ENCODE measurements around the gene SNAI3. TPM values are rescaled to one million over a fixed set of nuclear protein-coding genes. Genes with fewer than 3 reads are reported as not detected.

The SNAI3 gene
- total and polyA plus RNA-seq, 2 of the 8 experiments (the other 6 are each of a cell fraction or from before 2014, with no cell fraction given), result 8.5 to 13.3 TPM

DNA sequence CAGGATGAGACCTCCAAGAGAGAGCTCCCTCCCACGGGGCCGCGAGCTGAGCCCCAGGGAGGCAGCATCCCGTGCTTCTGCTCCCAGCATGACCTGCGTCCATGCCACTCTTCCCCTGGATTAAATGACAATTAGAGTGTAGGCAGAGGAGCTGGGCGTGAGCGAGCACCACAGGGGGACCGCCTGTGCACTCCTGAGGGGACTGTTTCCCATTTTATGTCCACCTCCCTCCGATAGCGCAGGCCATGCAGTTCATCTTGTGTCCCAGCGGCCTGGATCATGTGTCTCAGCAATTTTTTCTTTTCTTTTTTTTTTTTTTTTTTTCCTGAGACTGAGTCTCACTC lies 53.7 kb downstream of the SNAI3 start:
- WGBS, 2 experiments (ENCODE audit: extremely low coverage in 1 of 2, insufficient coverage in 1 of 2, insufficient read length in 1 of 2, insufficient replicate concordance in 2 of 2, low coverage in 1 of 2, low lambda C conversion rate in 2 of 2, missing lambda C conversion rate in 1 of 2), result 94% methylated on average over 8 of the region's 11 CpGs; no CpG with 5 or more reads in 1 of the 2 experiments
- no peak overlapping the region for H3K4me3 ChIP-seq (ENCODE audit: extremely low read depth in 1 of 4, insufficient read depth in 2 of 4, low read depth in 3 of 4, low read length in 4 of 4)
- peaks cover 0 to 27% (median 12%) of the 10 kb centered on the region in 4 experiments; a peak in 6 of 7 replicates for H3K4me1 ChIP-seq (replicated peaks in 1 of 4; ENCODE audit: control insufficient read depth in 3 of 4, insufficient read depth in 4 of 4, low read length in 3 of 4)
- no peak overlapping the region for H2BK15ac ChIP-seq (ENCODE audit: low read length)
- H3K18ac ChIP-seq (ENCODE audit: extremely low read depth, low read length), result no peak overlapping the region
- no peak overlapping the region for H2AK5ac ChIP-seq (ENCODE audit: low read depth, low read length)
- H4K91ac ChIP-seq (replicated peaks; ENCODE audit: insufficient read length, low read length), result no peak overlapping the region
- no peak overlapping the region for H2BK20ac ChIP-seq (ENCODE audit: low read length)
- H3K14ac ChIP-seq (ENCODE audit: insufficient read length), result no peak overlapping the region
- H3K56ac ChIP-seq (replicated peaks; ENCODE audit: insufficient read length, low read depth, low read length), result no peak overlapping the region
- DNase-seq (ENCODE audit: low read depth in 1 of 2, low spot score in 2 of 2) (no peak), FAIRE-seq (no peak)
- no peak overlapping the region for H4K5ac ChIP-seq (ENCODE audit: insufficient read length, low read depth, low read length)
- H3K4ac ChIP-seq (replicated peaks; ENCODE audit: insufficient read length, low read depth, low read length), result no peak overlapping the region
- no peak overlapping the region for H2BK5ac ChIP-seq (ENCODE audit: low read depth, low read length)
- no peak overlapping the region for H3K27ac ChIP-seq (ENCODE audit: low read depth, low read length)
- peaks cover 8% of the 10 kb centered on the region for H3K23me2 ChIP-seq (ENCODE audit: low read depth, low read length)
- H3K27me3 ChIP-seq (replicated peaks in 1 of 4; ENCODE audit: control insufficient read depth in 3 of 4, extremely low read depth in 1 of 4, insufficient read depth in 3 of 4, low read length in 3 of 4), result peaks cover 0 to 4% (median 0%) of the 10 kb centered on the region in 4 experiments; a peak in 2 of 7 replicates
- peaks cover 4 to 20% (median 11%) of the 10 kb centered on the region in 4 experiments; a peak in 5 of 8 replicates for H3K36me3 ChIP-seq (ENCODE audit: control insufficient read depth in 2 of 4, insufficient read depth in 4 of 4, low read length in 3 of 4)
- H4K20me1 ChIP-seq (replicated peaks in 1 of 2; ENCODE audit: control insufficient read depth in 1 of 2, insufficient read depth in 2 of 2, low read length in 2 of 2), result peaks cover 2 to 5% of the 10 kb centered on the region in 2 experiments
- H4K8ac ChIP-seq (ENCODE audit: extremely low read depth, insufficient read depth, low read length), result no peak overlapping the region; the same call in 1 of the 2 replicates
- ChIA-PET POLR2A (ENCODE audit: partially characterized antibody) (interaction anchor here (0.8 to 2.0 kb wide), 5 partner anchors 9 to 30 kb away, joined by 3 to 6 read pairs (median 3); no protein-coding TSS in a partner anchor), CTCF (ENCODE audit: partially characterized antibody) (interaction anchor here (0.7 to 11.2 kb wide), 21 partner anchors 8 to 224 kb away, joined by 3 to 89 read pairs (median 5); partner anchors contain the start of genes CYBA, GALNS and TRAPPC2L)
- no peak overlapping the region for H3K23ac ChIP-seq (ENCODE audit: insufficient read length)
- no peaks in the 10 kb centered on the region for H3K79me2 ChIP-seq (ENCODE audit: control insufficient read depth in 1 of 2, insufficient read depth in 2 of 2, low read length in 2 of 2)
- no peak overlapping the region for H3K4me2 ChIP-seq (ENCODE audit: insufficient read depth in 1 of 2, low read depth in 2 of 2, low read length in 2 of 2)
- no peak overlapping the region for H2BK120ac ChIP-seq (replicated peaks; ENCODE audit: low read depth, low read length)
- H2AFZ ChIP-seq (ENCODE audit: low read length), result no peak overlapping the region
- no peaks in the 10 kb centered on the region; the same call in 1 of the 2 replicates for H3K79me1 ChIP-seq (ENCODE audit: low read depth, low read length)
- H3K9me3 ChIP-seq (ENCODE audit: insufficient read depth in 2 of 2, low read depth in 1 of 2, low read length in 1 of 2), result no peaks in the 10 kb centered on the region
- no peak overlapping the region for H2BK12ac ChIP-seq (ENCODE audit: low read depth, low read length)
- no peak overlapping the region for H3K9ac ChIP-seq (replicated peaks in 1 of 4; ENCODE audit: extremely low read depth in 1 of 4, low read depth in 3 of 4, low read length in 3 of 4)
- no peak for TF ChIP-seq FOSL1 (IDR thresholded peaks at IDR 0.05; ENCODE audit: insufficient read depth, low read depth, low read length)
- no peak for TF ChIP-seq RBBP5 (IDR thresholded peaks at IDR 0.05; ENCODE audit: borderline replicate concordance, low read depth, low read length)

Measured in H1 (cell line).